Measurements from ENCODE around the gene CLPTM1. TPM values are rescaled to one million over a fixed set of nuclear protein-coding genes. Genes with fewer than 3 reads are reported as not detected.

The CLPTM1 gene
- total and polyA plus RNA-seq, 2 donors (not counting 3 experiments of a cell fraction or from before 2014, with no cell fraction given) = 108 to 176 TPM

- Histone ChIP-seq H3K9me1 (replicated peaks; ENCODE audit: control insufficient read depth, extremely low read depth, insufficient read depth, low read length) (no peaks in the 10 kb centered on the region), H3K4me3 (replicated peaks in 1 of 3; ENCODE audit: insufficient read depth in 1 of 3, low read depth in 1 of 3, low read length in 3 of 3) (peak overlapping the region; percentile 75 to 95 (median 90)), H3K9ac (replicated peaks; ENCODE audit: extremely low read depth, insufficient read depth, low read length) (peak overlapping the region; percentile 97), H3K27ac (ENCODE audit: insufficient read depth, low read depth, low read length) (peak overlapping the region; percentile 93), H4K20me1 (replicated peaks; ENCODE audit: control insufficient read depth, extremely low read depth, insufficient read depth, low read length) (no peaks in the 10 kb centered on the region), H3K4me2 (ENCODE audit: insufficient read depth, low read length) (peak overlapping the region; percentile 98), H3K79me2 (ENCODE audit: control insufficient read depth, insufficient read depth, low read length) (peaks cover 39% of the 10 kb centered on the region), H3K4me1 (ENCODE audit: control insufficient read depth, extremely low read depth, insufficient read depth, low read length) (peaks cover 15% of the 10 kb centered on the region), H3K27me3 (ENCODE audit: control insufficient read depth in 2 of 2, insufficient read depth in 2 of 2, low read length in 2 of 2) (no peaks in the 10 kb centered on the region), H3K36me3 (ENCODE audit: control insufficient read depth in 2 of 2, extremely low read depth in 1 of 2, insufficient read depth in 2 of 2, low read length in 2 of 2) (no peaks in the 10 kb centered on the region), H3K9me3 (replicated peaks; ENCODE audit: control insufficient read depth, insufficient read depth, low read length) (no peaks in the 10 kb centered on the region), H2AFZ (ENCODE audit: low read depth, low read length) (peak overlapping the region; percentile 98)
- intact Hi-C loops (cut with micrococcal nuclease) (loop anchor here (2.0 to 10.0 kb wide), 3 partner anchors 27 to 232 kb away; partner anchors contain the start of gene BCAM), dilution Hi-C loops (cut with MboI; ENCODE audit: extremely low pct_ligation_motif_present, low sequenced_read_pairs) (no loop called here)
- DNase-seq (ENCODE audit: low read depth, low spot score) = no peak
- ChIA-PET CTCF (interaction anchor here (1.1 to 1.7 kb wide), 4 partner anchors 16 to 50 kb away, joined by 3 to 5 read pairs (median 4); partner anchors contain the start of gene APOE), POLR2A (interaction anchor here (0.6 to 1.3 kb wide), 3 partner anchors 38 to 84 kb away, joined by 3 read pairs; no protein-coding TSS in a partner anchor)
- no peak for FAIRE-seq
- no peak for TF ChIP-seq MYC (IDR thresholded peaks at IDR 0.05; ENCODE audit: low read depth, low read length)
- TF ChIP-seq EZH2 (IDR thresholded peaks at IDR 0.05; ENCODE audit: borderline replicate concordance, low read depth, low read length, severe bottlenecking) = no peak
- TF ChIP-seq FOS (IDR thresholded peaks at IDR 0.05; ENCODE audit: borderline replicate concordance, insufficient read depth, low read length) = no peak
- TF ChIP-seq, protein P1, sequence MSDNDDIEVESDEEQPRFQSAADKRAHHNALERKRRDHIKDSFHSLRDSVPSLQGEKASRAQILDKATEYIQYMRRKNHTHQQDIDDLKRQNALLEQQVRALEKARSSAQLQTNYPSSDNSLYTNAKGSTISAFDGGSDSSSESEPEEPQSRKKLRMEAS (IDR thresholded peaks at IDR 0.05; ENCODE audit: insufficient read depth, insufficient read length) = no peak
- no peak for TF ChIP-seq POLR2A (IDR thresholded peaks at IDR 0.05; ENCODE audit: low read depth, low read length)
- no peak for TF ChIP-seq GATA2 (IDR thresholded peaks at IDR 0.05; ENCODE audit: insufficient read depth, insufficient read length, low read depth, low read length)
- TF ChIP-seq POLR2AphosphoS5 (IDR thresholded peaks at IDR 0.05; ENCODE audit: insufficient read depth, low read depth, low read length) = no peak
- no peak for TF ChIP-seq JUN (IDR thresholded peaks at IDR 0.05; ENCODE audit: borderline replicate concordance, insufficient read depth, insufficient read length, low read depth)
- TF ChIP-seq, protein P2, sequence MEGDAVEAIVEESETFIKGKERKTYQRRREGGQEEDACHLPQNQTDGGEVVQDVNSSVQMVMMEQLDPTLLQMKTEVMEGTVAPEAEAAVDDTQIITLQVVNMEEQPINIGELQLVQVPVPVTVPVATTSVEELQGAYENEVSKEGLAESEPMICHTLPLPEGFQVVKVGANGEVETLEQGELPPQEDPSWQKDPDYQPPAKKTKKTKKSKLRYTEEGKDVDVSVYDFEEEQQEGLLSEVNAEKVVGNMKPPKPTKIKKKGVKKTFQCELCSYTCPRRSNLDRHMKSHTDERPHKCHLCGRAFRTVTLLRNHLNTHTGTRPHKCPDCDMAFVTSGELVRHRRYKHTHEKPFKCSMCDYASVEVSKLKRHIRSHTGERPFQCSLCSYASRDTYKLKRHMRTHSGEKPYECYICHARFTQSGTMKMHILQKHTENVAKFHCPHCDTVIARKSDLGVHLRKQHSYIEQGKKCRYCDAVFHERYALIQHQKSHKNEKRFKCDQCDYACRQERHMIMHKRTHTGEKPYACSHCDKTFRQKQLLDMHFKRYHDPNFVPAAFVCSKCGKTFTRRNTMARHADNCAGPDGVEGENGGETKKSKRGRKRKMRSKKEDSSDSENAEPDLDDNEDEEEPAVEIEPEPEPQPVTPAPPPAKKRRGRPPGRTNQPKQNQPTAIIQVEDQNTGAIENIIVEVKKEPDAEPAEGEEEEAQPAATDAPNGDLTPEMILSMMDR (IDR thresholded peaks at IDR 0.05; ENCODE audit: extremely low read depth in 1 of 2, insufficient read depth in 1 of 2, low read depth in 1 of 2, low read length in 2 of 2) = no peak
- no TSS peak for BruUV-seq (replicated peaks)
Observed at GRCh38 chr19:44954278-44954648, 917 bp upstream of the CLPTM1 start.

All from endothelial cell of umbilical vein (primary cell).